IPS-NIHi7 (cell line): Measurements from ENCODE around the gene FASTK.

Source experiments
- DNase-seq: peaks from one replicate; pipeline ENCODE4 v3.0.0; 2012; ENCODE audit warnings: mixed read lengths; ENCODE audit errors: extremely low spot score

Gene FASTK

GRCh38 chr7:151082141-151083070 lies 1.8 kb upstream of the FASTK start:
- DNase-seq: no peak

- DNase-seq: no peak
These were observed 827 bp upstream of the FASTK start for GRCh38 chr7:151081170-151082101.

- DNase-seq: no peak
These were observed 515 bp downstream of the FASTK start for GRCh38 chr7:151080067-151080521.

- DNase-seq: no peak
These were observed 1.3 kb downstream of the FASTK start for GRCh38 chr7:151079199-151079910.

GRCh38 chr7:151078233-151079040 lies 2.2 kb downstream of the FASTK start:
- DNase-seq: peak; percentile 58

GRCh38 chr7:151077705-151078232 lies 2.8 kb downstream of the FASTK start:
- no peak for DNase-seq

- peak; percentile 73 for DNase-seq
These were observed 3.5 kb downstream of the FASTK start for GRCh38 chr7:151076863-151077704.

GRCh38 chr7:151075978-151076426 lies 4.6 kb downstream of the FASTK start:
- DNase-seq: no peak

- no peak for DNase-seq
These were observed 5.0 kb downstream of the FASTK start for GRCh38 chr7:151075662-151075971.

- no peak for DNase-seq
These were observed 5.6 kb downstream of the FASTK start for GRCh38 chr7:151074817-151075661.

- no peak for DNase-seq
These were observed 6.6 kb downstream of the FASTK start for GRCh38 chr7:151073990-151074389.

- DNase-seq: no peak
These were observed 9.4 kb downstream of the FASTK start for GRCh38 chr7:151071032-151071866.

GRCh38 chr7:151070574-151070960 lies 10.0 kb downstream of the FASTK start:
- DNase-seq: no peak

GRCh38 chr7:151069841-151070573 lies 10.6 kb downstream of the FASTK start:
- no peak for DNase-seq

GRCh38 chr7:151068069-151068773 lies 12.4 kb downstream of the FASTK start:
- DNase-seq: no peak

- DNase-seq: no peak
These were observed 14.2 kb downstream of the FASTK start for GRCh38 chr7:151066273-151066974.
